Breast epithelium (tissue), 3 donors: ENCODE results near the gene CHN2.

Experiments
- POLR2AphosphoS5 ChIP-seq, 3 donors: sonication (generic); formaldehyde crosslinking; IDR thresholded peaks; one replicate each; pipeline ENCODE4 v1.6.1; 2017; ENCODE audit warnings: antibody characterized with exemption in 3 of 3
- TF ChIP-seq, protein P1 (sequence below), 3 donors: fragments of 450-650 bp; IDR thresholded peaks; one replicate each; pipeline ENCODE4 v1.5.1; 2016 to 2017; ENCODE audit warnings: antibody characterized with exemption in 3 of 3, mild to moderate bottlenecking in 3 of 3, moderate library complexity in 3 of 3

DNA sequence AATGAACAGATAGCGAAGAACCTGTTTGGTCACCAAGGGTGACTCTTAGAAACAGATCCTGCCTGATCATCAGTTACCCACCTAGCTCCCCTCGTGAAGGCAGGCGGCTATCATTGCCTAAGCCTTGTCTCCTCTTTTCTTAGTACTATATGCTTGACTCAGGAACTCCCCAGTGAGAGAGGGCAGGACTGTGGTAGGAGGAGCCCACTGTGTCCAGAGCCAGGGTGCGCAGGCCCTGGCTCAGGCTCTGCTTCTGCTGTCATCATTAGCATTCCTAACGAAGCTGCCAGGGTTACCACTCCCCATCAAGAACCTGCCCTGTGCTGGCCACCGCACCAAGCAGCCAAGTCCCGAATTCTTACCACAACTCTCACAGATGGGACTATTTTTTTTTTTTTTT is 160.8 kb downstream of the CHN2 start:
- TF ChIP-seq, protein P1, sequence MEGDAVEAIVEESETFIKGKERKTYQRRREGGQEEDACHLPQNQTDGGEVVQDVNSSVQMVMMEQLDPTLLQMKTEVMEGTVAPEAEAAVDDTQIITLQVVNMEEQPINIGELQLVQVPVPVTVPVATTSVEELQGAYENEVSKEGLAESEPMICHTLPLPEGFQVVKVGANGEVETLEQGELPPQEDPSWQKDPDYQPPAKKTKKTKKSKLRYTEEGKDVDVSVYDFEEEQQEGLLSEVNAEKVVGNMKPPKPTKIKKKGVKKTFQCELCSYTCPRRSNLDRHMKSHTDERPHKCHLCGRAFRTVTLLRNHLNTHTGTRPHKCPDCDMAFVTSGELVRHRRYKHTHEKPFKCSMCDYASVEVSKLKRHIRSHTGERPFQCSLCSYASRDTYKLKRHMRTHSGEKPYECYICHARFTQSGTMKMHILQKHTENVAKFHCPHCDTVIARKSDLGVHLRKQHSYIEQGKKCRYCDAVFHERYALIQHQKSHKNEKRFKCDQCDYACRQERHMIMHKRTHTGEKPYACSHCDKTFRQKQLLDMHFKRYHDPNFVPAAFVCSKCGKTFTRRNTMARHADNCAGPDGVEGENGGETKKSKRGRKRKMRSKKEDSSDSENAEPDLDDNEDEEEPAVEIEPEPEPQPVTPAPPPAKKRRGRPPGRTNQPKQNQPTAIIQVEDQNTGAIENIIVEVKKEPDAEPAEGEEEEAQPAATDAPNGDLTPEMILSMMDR (IDR thresholded peaks at IDR 0.05): no peak
- TF ChIP-seq POLR2AphosphoS5 (IDR thresholded peaks at IDR 0.05): no peak
